Measurements from ENCODE around the gene SNCB. TPM values are rescaled to one million over a fixed set of nuclear protein-coding genes. Genes with fewer than 3 reads are reported as not detected.
"Not testable (repeated sequence)": the region's sequence is repeated elsewhere in the genome, so short reads cannot be mapped to it uniquely, and the experiment has no call there.

SNCB gene
- total and polyA plus RNA-seq, 2 donors from 2014 or later = not detected

- no peak for TF ChIP-seq CTCF (IDR thresholded peaks at IDR 0.05; ENCODE audit: borderline replicate concordance, extremely low read depth, insufficient read depth)
- H3K27me3 ChIP-seq (ENCODE audit: control insufficient read depth, insufficient read depth, low read length) = no peaks in the 10 kb centered on the region
- no peaks in the 10 kb centered on the region for H3K36me3 ChIP-seq (ENCODE audit: control insufficient read depth in 2 of 3, insufficient read depth in 3 of 3, low read length in 3 of 3)
- peaks cover 0 to 4% (median 0%) of the 10 kb centered on the region in 3 donors for H3K4me1 ChIP-seq (ENCODE audit: control insufficient read depth in 2 of 3, insufficient read depth in 2 of 3, low read depth in 1 of 3, low read length in 3 of 3)
- H3K4me3 ChIP-seq (ENCODE audit: low read length in 3 of 3) = no peak overlapping the region
- FAIRE-seq = no peak
- no peak overlapping the region for H3K9ac ChIP-seq (ENCODE audit: low read length in 3 of 3)
- intact Hi-C loops (cut with DNase I) = no loop called here
- DNase-seq = no peak
- H3K27ac ChIP-seq (ENCODE audit: low read depth in 2 of 2, low read length in 2 of 2) = no peak overlapping the region
- peaks cover 0 to 3% (median 0%) of the 10 kb centered on the region in 3 donors for H3K9me3 ChIP-seq (ENCODE audit: control insufficient read depth in 2 of 3, insufficient read depth in 1 of 3, low read length in 3 of 3)
These were observed 37.8 kb downstream of the SNCB start for GRCh38 chr5:176592573-176592972.

- H3K36me3 ChIP-seq (ENCODE audit: control insufficient read depth in 2 of 3, insufficient read depth in 3 of 3, low read length in 3 of 3); H3K9ac ChIP-seq (ENCODE audit: low read length in 3 of 3); H3K4me3 ChIP-seq (ENCODE audit: low read length in 3 of 3); H3K27ac ChIP-seq (ENCODE audit: low read depth in 2 of 2, low read length in 2 of 2); DNase-seq; H3K4me1 ChIP-seq (ENCODE audit: control insufficient read depth in 2 of 3, insufficient read depth in 2 of 3, low read depth in 1 of 3, low read length in 3 of 3); H3K9me3 ChIP-seq (ENCODE audit: control insufficient read depth in 2 of 3, insufficient read depth in 1 of 3, low read length in 3 of 3); H3K27me3 ChIP-seq (ENCODE audit: control insufficient read depth, insufficient read depth, low read length); intact Hi-C loops (cut with DNase I): not testable (repeated sequence)
- peak; percentile 84 for FAIRE-seq
These were observed 38.7 kb downstream of the SNCB start for GRCh38 chr5:176591667-176592066.

DNA sequence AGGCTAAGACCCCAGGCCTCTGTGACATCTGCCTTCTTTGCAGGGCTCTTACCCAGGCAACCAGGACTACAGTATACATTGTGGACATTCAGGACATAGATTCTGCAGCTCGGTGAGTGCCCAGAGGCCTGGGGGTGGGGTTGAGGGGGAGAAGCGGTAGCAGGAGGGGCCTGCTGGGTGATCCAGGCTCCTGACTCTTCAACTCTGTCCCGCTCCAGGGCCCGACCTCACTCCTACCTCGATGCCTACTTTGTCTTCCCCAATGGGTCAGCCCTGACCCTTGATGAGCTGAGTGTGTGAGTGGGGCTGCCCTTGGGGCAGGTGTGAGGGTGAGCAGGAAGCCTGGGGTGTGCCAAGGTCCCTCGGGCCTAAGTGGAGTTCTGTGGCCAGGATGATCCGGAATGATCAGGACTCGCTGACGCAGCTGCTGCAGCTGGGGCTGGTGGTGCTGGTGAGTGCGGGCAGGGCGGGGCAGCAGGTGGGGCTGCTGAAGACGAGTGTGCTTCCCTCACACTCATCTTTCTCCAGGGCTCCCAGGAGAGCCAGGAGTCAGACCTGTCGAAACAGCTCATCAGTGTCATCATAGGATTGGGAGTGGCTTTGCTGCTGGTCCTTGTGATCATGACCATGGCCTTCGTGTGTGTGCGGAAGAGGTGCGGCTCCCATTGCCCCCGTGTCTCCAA is 40.2 kb downstream of the SNCB start:
- Histone ChIP-seq H3K27me3 (ENCODE audit: control insufficient read depth, insufficient read depth, low read length) (no peaks in the 10 kb centered on the region), H3K9me3 (ENCODE audit: control insufficient read depth in 2 of 3, insufficient read depth in 1 of 3, low read length in 3 of 3) (peaks cover 0 to 3% (median 2%) of the 10 kb centered on the region in 3 donors), H3K4me3 (ENCODE audit: low read length in 3 of 3) (no peak overlapping the region), H3K9ac (ENCODE audit: low read length in 3 of 3) (no peak overlapping the region), H3K36me3 (ENCODE audit: control insufficient read depth in 2 of 3, insufficient read depth in 3 of 3, low read length in 3 of 3) (peaks cover 0 to under 1% (median 0%) of the 10 kb centered on the region in 3 donors), H3K4me1 (ENCODE audit: control insufficient read depth in 2 of 3, insufficient read depth in 2 of 3, low read depth in 1 of 3, low read length in 3 of 3) (no peaks in the 10 kb centered on the region), H3K27ac (ENCODE audit: low read depth in 2 of 2, low read length in 2 of 2) (no peak overlapping the region)
- intact Hi-C loops (cut with DNase I) = no loop called here
- no peak for FAIRE-seq
- TF ChIP-seq CTCF (IDR thresholded peaks at IDR 0.05; ENCODE audit: borderline replicate concordance, extremely low read depth, insufficient read depth) = no peak
- DNase-seq = no peak

- Histone ChIP-seq H3K9me3 (ENCODE audit: control insufficient read depth in 2 of 3, insufficient read depth in 1 of 3, low read length in 3 of 3) (peaks cover 0 to 4% (median 3%) of the 10 kb centered on the region in 3 donors), H3K4me3 (ENCODE audit: low read length in 3 of 3) (no peak overlapping the region), H3K27ac (ENCODE audit: low read depth in 2 of 2, low read length in 2 of 2) (no peak overlapping the region), H3K27me3 (ENCODE audit: control insufficient read depth, insufficient read depth, low read length) (no peaks in the 10 kb centered on the region), H3K4me1 (ENCODE audit: control insufficient read depth in 2 of 3, insufficient read depth in 2 of 3, low read depth in 1 of 3, low read length in 3 of 3) (no peaks in the 10 kb centered on the region), H3K9ac (ENCODE audit: low read length in 3 of 3) (no peak overlapping the region), H3K36me3 (ENCODE audit: control insufficient read depth in 2 of 3, insufficient read depth in 3 of 3, low read length in 3 of 3) (peaks cover 0 to 5% (median 0%) of the 10 kb centered on the region in 3 donors)
- DNase-seq (no peak), FAIRE-seq (no peak)
- no peak for TF ChIP-seq CTCF (IDR thresholded peaks at IDR 0.05; ENCODE audit: borderline replicate concordance, extremely low read depth, insufficient read depth)
- intact Hi-C loops (cut with DNase I) = no loop called here
These were observed 41.1 kb downstream of the SNCB start for GRCh38 chr5:176589039-176589769.

Measured in kidney (tissue), 14 donors.